ENCODE measurements around the gene CMC1. TPM values are rescaled to one million over a fixed set of nuclear protein-coding genes. Genes with fewer than 3 reads are reported as not detected.

The CMC1 gene
- total and polyA plus RNA-seq, 9 of the 15 experiments (the other 6 are each of a cell fraction or from before 2014, with no cell fraction given): 15.9 to 74.6 (median 48.9) TPM

DNA sequence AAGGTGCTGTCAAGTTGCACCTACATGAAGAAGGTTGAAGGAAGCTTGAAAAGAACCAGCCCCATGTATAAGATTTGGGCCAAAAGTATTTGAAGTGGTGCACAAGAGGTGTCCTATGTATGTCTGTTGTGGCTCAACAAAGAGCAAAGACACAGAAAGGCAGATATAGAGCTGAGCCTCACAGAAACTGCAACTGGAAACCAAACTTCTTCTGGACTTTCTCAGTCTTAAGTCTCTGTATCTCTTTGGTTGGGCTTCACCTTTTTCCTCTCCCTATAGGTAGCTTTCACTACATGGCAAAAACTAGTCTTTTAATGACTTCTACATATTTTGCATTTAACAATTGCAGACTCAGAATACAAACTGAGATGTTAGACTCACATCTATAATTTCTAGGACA lies 8.8 kb upstream of the CMC1 start (continued):
- no peak for TF ChIP-seq KDM5B (IDR thresholded peaks at IDR 0.05; ENCODE audit: insufficient replicate concordance, low read depth, low read length)
- TF ChIP-seq ZNF133 (CRISPR knock-in tag; IDR thresholded peaks at IDR 0.05): no peak
- TF ChIP-seq, protein P1, sequence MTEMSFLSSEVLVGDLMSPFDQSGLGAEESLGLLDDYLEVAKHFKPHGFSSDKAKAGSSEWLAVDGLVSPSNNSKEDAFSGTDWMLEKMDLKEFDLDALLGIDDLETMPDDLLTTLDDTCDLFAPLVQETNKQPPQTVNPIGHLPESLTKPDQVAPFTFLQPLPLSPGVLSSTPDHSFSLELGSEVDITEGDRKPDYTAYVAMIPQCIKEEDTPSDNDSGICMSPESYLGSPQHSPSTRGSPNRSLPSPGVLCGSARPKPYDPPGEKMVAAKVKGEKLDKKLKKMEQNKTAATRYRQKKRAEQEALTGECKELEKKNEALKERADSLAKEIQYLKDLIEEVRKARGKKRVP (CRISPR knock-in tag; IDR thresholded peaks at IDR 0.05): no peak

GRCh38 chr3:28234454-28234853 lies 7.0 kb upstream of the CMC1 start:
- Histone ChIP-seq H3K27ac (ENCODE audit: extremely low read depth, low read depth, low read length) (no peak overlapping the region), H3K79me2 (ENCODE audit: control insufficient read depth, insufficient read depth, low read length) (no peaks in the 10 kb centered on the region), H4K20me1 (replicated peaks; ENCODE audit: control insufficient read depth, insufficient read depth, low read length) (no peaks in the 10 kb centered on the region), H3K4me2 (ENCODE audit: insufficient read depth, low read length) (no peak overlapping the region), H3K27me3 (ENCODE audit: control insufficient read depth in 2 of 2, insufficient read depth in 2 of 2, low read length in 2 of 2) (no peaks in the 10 kb centered on the region; a peak in 1 of 5 replicates), H3K9ac (ENCODE audit: insufficient read depth in 1 of 2, low read depth in 2 of 2, low read length in 2 of 2) (no peak overlapping the region), H3K9me1 (ENCODE audit: control insufficient read depth, insufficient read depth, low read length) (no peaks in the 10 kb centered on the region), H3K36me3 (ENCODE audit: control insufficient read depth, insufficient read depth, low read length) (no peaks in the 10 kb centered on the region), H3K4me3 (no peak overlapping the region), H3K4me1 (replicated peaks in 1 of 2; ENCODE audit: control insufficient read depth in 2 of 2, insufficient read depth in 2 of 2, low read length in 2 of 2) (no peaks in the 10 kb centered on the region), H2AFZ (ENCODE audit: low read depth, low read length) (no peak overlapping the region), H3K9me3 (replicated peaks; ENCODE audit: control insufficient read depth, insufficient read depth, low read depth, low read length) (no peaks in the 10 kb centered on the region)
- intact Hi-C loops (cut with micrococcal nuclease): no loop called here
- ATAC-seq (no peak), DNase-seq (ENCODE audit: extremely low read depth in 1 of 4, low spot score in 3 of 4) (no peak), FAIRE-seq (no peak)
- ChIA-PET POLR2A (no interaction called here), CTCF (ENCODE audit: low intra/inter-chr PET ratio) (no interaction called here)
- BruUV-seq (replicated peaks): no TSS peak
- in situ Hi-C loops (cut with MboI): no loop called here
- TF ChIP-seq MCM7 (IDR thresholded peaks at IDR 0.05) (no peak), ARID3B (CRISPR knock-in tag; IDR thresholded peaks at IDR 0.05; ENCODE audit: borderline replicate concordance) (no peak), COPS2 (conservative IDR thresholded peaks at IDR 0.05) (no peak), ELF4 (CRISPR knock-in tag; IDR thresholded peaks at IDR 0.05) (no peak), SAFB (IDR thresholded peaks at IDR 0.05; ENCODE audit: borderline replicate concordance, low read depth, low read length) (no peak), ESRRA (IDR thresholded peaks at IDR 0.05; ENCODE audit: borderline replicate concordance, low read depth) (no peak), CBX5 (IDR thresholded peaks at IDR 0.05; ENCODE audit: borderline replicate concordance, low read depth) (no peak), SNAPC5 (CRISPR knock-in tag; IDR thresholded peaks at IDR 0.05) (no peak), XRCC5 (IDR thresholded peaks at IDR 0.05; ENCODE audit: low read depth, low read length) (no peak), MECOM (CRISPR knock-in tag; IDR thresholded peaks at IDR 0.05) (no peak)
- TF ChIP-seq, protein P2, sequence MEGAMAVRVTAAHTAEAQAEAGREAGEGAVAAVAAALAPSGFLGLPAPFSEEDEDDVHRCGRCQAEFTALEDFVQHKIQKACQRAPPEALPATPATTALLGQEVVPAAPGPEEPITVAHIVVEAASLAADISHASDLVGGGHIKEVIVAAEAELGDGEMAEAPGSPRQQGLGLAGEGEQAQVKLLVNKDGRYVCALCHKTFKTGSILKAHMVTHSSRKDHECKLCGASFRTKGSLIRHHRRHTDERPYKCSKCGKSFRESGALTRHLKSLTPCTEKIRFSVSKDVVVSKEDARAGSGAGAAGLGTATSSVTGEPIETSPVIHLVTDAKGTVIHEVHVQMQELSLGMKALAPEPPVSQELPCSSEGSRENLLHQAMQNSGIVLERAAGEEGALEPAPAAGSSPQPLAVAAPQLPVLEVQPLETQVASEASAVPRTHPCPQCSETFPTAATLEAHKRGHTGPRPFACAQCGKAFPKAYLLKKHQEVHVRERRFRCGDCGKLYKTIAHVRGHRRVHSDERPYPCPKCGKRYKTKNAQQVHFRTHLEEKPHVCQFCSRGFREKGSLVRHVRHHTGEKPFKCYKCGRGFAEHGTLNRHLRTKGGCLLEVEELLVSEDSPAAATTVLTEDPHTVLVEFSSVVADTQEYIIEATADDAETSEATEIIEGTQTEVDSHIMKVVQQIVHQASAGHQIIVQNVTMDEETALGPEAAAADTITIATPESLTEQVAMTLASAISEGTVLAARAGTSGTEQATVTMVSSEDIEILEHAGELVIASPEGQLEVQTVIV (CRISPR knock-in tag; IDR thresholded peaks at IDR 0.05; ENCODE audit: borderline replicate concordance): no peak
